H9 (cell line): ENCODE data around the gene EXOC6. TPM values are rescaled to one million over a fixed set of nuclear protein-coding genes. Genes with fewer than 3 reads are reported as not detected.

Experiments used
- DNase-seq: peaks from one replicate; pipeline ENCODE4 v3.0.0-alpha.2; 2017
- H2AFZ ChIP-seq: one replicate; pipeline ENCODE4 v1.6.1; 2013; ENCODE audit warnings: mild to moderate bottlenecking, low read length, control low read depth, moderate library complexity
- H2AK5ac ChIP-seq: 2 replicates; pipeline ENCODE4 v1.6.1; 2013; ENCODE audit warnings: low read length, control low read depth, mixed read lengths; ENCODE audit not compliant: insufficient read length
- H2BK120ac ChIP-seq: one replicate; pipeline ENCODE4 v1.6.1; 2013; ENCODE audit warnings: low read depth, mild to moderate bottlenecking, low read length, control low read depth, inconsistent platforms; ENCODE audit not compliant: poor library complexity, severe bottlenecking
- H2BK12ac ChIP-seq: 2 replicates; pipeline ENCODE4 v1.6.1; 2013; ENCODE audit warnings: low read length, control low read depth, mixed read lengths, low read depth; ENCODE audit not compliant: insufficient read length
- H2BK15ac ChIP-seq: 2 replicates; pipeline ENCODE4 v1.6.1; 2013; ENCODE audit warnings: low read depth, low read length, control low read depth
- H2BK20ac ChIP-seq: one replicate; pipeline ENCODE4 v1.6.1; 2013; ENCODE audit warnings: low read depth, mild to moderate bottlenecking, low read length, control low read depth, inconsistent platforms; ENCODE audit not compliant: poor library complexity, severe bottlenecking
- H2BK5ac ChIP-seq: 2 replicates; pipeline ENCODE4 v1.6.1; 2013; ENCODE audit warnings: low read length, control low read depth, mixed read lengths; ENCODE audit not compliant: insufficient read length
- H3K14ac ChIP-seq: 2 replicates; pipeline ENCODE4 v1.6.1; 2013; ENCODE audit warnings: low read length, control low read depth; ENCODE audit not compliant: insufficient read depth
- H3K18ac ChIP-seq: 2 replicates; pipeline ENCODE4 v1.6.1; 2013; ENCODE audit warnings: low read depth, mild to moderate bottlenecking, mixed read lengths, low read length, control low read depth; ENCODE audit not compliant: insufficient read length
- H3K23ac ChIP-seq: 2 replicates; pipeline ENCODE4 v1.6.1; 2013; ENCODE audit warnings: low read length, control low read depth, mixed read lengths, low read depth; ENCODE audit not compliant: insufficient read length
- H3K23me2 ChIP-seq: 2 replicates; pipeline ENCODE4 v1.6.1; 2013; ENCODE audit warnings: low read depth, mild to moderate bottlenecking, mixed read lengths, low read length, control low read depth; ENCODE audit not compliant: insufficient read length, poor library complexity, severe bottlenecking
- H3K27ac ChIP-seq: 2 replicates; pipeline ENCODE4 v1.5.1; 2013; ENCODE audit warnings: low read length, control low read depth, mixed read lengths, low read depth; ENCODE audit not compliant: insufficient read length
- H3K27me3 ChIP-seq: 2 replicates; pipeline ENCODE4 v1.6.1; 2013; ENCODE audit warnings: low read length, control low read depth, inconsistent platforms; ENCODE audit not compliant: insufficient read depth
- H3K4ac ChIP-seq: 2 replicates; pipeline ENCODE4 v1.6.1; 2013; ENCODE audit warnings: low read depth, mild to moderate bottlenecking, control low read depth, inconsistent platforms, low read length, moderate library complexity
- H3K4me1 ChIP-seq: 2 replicates; pipeline ENCODE4 v1.6.1; 2013; ENCODE audit warnings: low read length, control low read depth, inconsistent platforms; ENCODE audit not compliant: insufficient read depth
- H3K4me2 ChIP-seq: 2 replicates; pipeline ENCODE4 v1.6.1; 2013; ENCODE audit warnings: low read length, control low read depth, mixed read lengths; ENCODE audit not compliant: insufficient read length, insufficient read depth
- H3K56ac ChIP-seq: 2 replicates; pipeline ENCODE4 v1.6.1; 2013; ENCODE audit warnings: low read depth, mild to moderate bottlenecking, mixed read lengths, low read length, control low read depth; ENCODE audit not compliant: insufficient read length
- H3K79me1 ChIP-seq: 2 replicates; pipeline ENCODE4 v1.6.1; 2013; ENCODE audit warnings: low read depth, mild to moderate bottlenecking, moderate library complexity, low read length, control low read depth, inconsistent platforms; ENCODE audit not compliant: insufficient read depth, poor library complexity, severe bottlenecking
- H3K79me2 ChIP-seq: 2 replicates; pipeline ENCODE4 v1.6.1; 2013; ENCODE audit warnings: low read length, control low read depth, inconsistent platforms; ENCODE audit not compliant: insufficient read depth
- H3K9ac ChIP-seq: 2 replicates; pipeline ENCODE4 v1.6.1; 2013; ENCODE audit warnings: low read length, control low read depth, mixed read lengths; ENCODE audit not compliant: insufficient read length; ENCODE audit errors: extremely low read depth
- H3K9me3 ChIP-seq: one replicate; pipeline ENCODE4 v1.6.1; 2013; ENCODE audit warnings: low read depth, low read length, inconsistent platforms; ENCODE audit not compliant: control insufficient read depth
- H3T11ph ChIP-seq: one replicate; pipeline ENCODE4 v1.6.1; 2013; ENCODE audit warnings: mild to moderate bottlenecking, low read length, control low read depth, inconsistent platforms
- H4K20me1 ChIP-seq: one replicate; pipeline ENCODE4 v1.6.1; 2013; ENCODE audit not compliant: control insufficient read depth, insufficient read length, insufficient read depth
- H4K5ac ChIP-seq: 2 replicates; pipeline ENCODE4 v1.6.1; 2013; ENCODE audit warnings: low read depth, mild to moderate bottlenecking, mixed read lengths, low read length, control low read depth; ENCODE audit not compliant: insufficient read length
- H4K8ac ChIP-seq: replicated peaks from 2 replicates; pipeline ENCODE4 v1.6.1; 2013; ENCODE audit warnings: low read length, control low read depth, mixed read lengths, low read depth; ENCODE audit not compliant: insufficient read length
- H4K91ac ChIP-seq: 2 replicates; pipeline ENCODE4 v1.6.1; 2013; ENCODE audit warnings: low read depth, mild to moderate bottlenecking, moderate library complexity, mixed read lengths, low read length, control low read depth; ENCODE audit not compliant: insufficient read length
- H3K27ac Mint-ChIP-seq, 3 experiments: 2 replicates in 2 of 3; 3 replicates in 1 of 3; pipeline ENCODE4 v1.8.0; 2020 to 2021; ENCODE audit warnings: mixed read lengths in 3 of 3, mild to moderate bottlenecking in 1 of 3, moderate library complexity in 1 of 3
- H3K27me3 Mint-ChIP-seq: 2 replicates; pipeline ENCODE4 v1.8.0; 2021; ENCODE audit warnings: low read depth, mild to moderate bottlenecking, moderate library complexity, mixed read lengths
- H3K36me3 Mint-ChIP-seq, 3 experiments: 2 replicates in 2 of 3; 3 replicates in 1 of 3; pipeline ENCODE4 v1.8.0; 2020 to 2021; ENCODE audit warnings: low read depth in 3 of 3, mixed read lengths in 3 of 3; ENCODE audit not compliant: insufficient read depth in 1 of 3
- H3K4me1 Mint-ChIP-seq, 2 experiments: 2 replicates each; pipeline ENCODE4 v1.8.0; 2020; ENCODE audit warnings: mixed read lengths in 2 of 2
- H3K4me3 Mint-ChIP-seq, 2 experiments: 2 replicates in 1 of 2; 3 replicates in 1 of 2; pipeline ENCODE4 v1.8.0; 2020 to 2021; ENCODE audit warnings: mild to moderate bottlenecking in 2 of 2, mixed read lengths in 2 of 2, moderate library complexity in 1 of 2
- H3K9me3 Mint-ChIP-seq, 2 experiments: 2 replicates in 1 of 2; 3 replicates in 1 of 2; pipeline ENCODE4 v1.8.0; 2020; ENCODE audit warnings: mild to moderate bottlenecking in 2 of 2, mixed read lengths in 2 of 2, moderate library complexity in 1 of 2
- CTCF ChIP-seq: fragments of 200-600 bp; sonication (generic); conservative IDR thresholded peaks from 3 replicates; pipeline ENCODE4 v1.8.0; 2021; ENCODE audit warnings: antibody characterized with exemption, mild to moderate bottlenecking
- WGBS: extraction: QIAGEN DNeasy Blood & Tissue Kit; methylation state at CpG from one replicate; pipeline ENCODE4 v1.1.7; 2013; ENCODE audit warnings: missing lambda C conversion rate, low lambda C conversion rate, mixed read lengths; ENCODE audit not compliant: insufficient read length; ENCODE audit errors: extremely low coverage; 5-methylcytosine and 5-hydroxymethylcytosine counted together
- total RNA-seq: library from RNA; stranded (reverse); gene quantifications from 2 replicates; pipeline ENCODE4 v1.2.1, GENCODE V29; 2021

The EXOC6 gene
- total RNA-seq, 1 experiment from 2014 or later, result 9.0 TPM

- Histone ChIP-seq H2BK15ac (no peak overlapping the region), H4K8ac (no peak overlapping the region), H3K27ac (no peak overlapping the region), H3K14ac (no peak overlapping the region), H3K23me2 (peaks cover 7% of the 10 kb centered on the region), H4K5ac (no peak overlapping the region), H3K9ac (no peak overlapping the region), H4K91ac (no peak overlapping the region), H3T11ph (no peak overlapping the region), H3K23ac (no peak overlapping the region), H3K4me2 (no peak overlapping the region), H4K20me1 (no peaks in the 10 kb centered on the region), H2AFZ (no peak overlapping the region), H3K56ac (no peak overlapping the region), H2AK5ac (no peak overlapping the region), H3K9me3 (no peaks in the 10 kb centered on the region), H3K79me2 (no peaks in the 10 kb centered on the region), H2BK20ac (no peak overlapping the region), H3K79me1 (no peaks in the 10 kb centered on the region), H3K4me1 (no peaks in the 10 kb centered on the region), H2BK12ac (no peak overlapping the region), H2BK5ac (no peak overlapping the region), H3K4ac (no peak overlapping the region), H3K27me3 (peaks cover 8% of the 10 kb centered on the region; the same call in 1 of the 2 replicates), H3K18ac (no peak overlapping the region), H2BK120ac (no peak overlapping the region)
- Mint-ChIP-seq H3K27me3 (peaks cover 55% of the 10 kb centered on the region), H3K4me3 (no peak overlapping the region), H3K27ac (no peak overlapping the region), H3K36me3 (no peaks in the 10 kb centered on the region), H3K4me1 (peaks cover 14 to 22% of the 10 kb centered on the region in 2 experiments), H3K9me3 (peaks cover 5% of the 10 kb centered on the region in 2 experiments; a peak in 3 of 5 replicates)
- WGBS, result no CpG with 5 or more reads among the region's 3 CpGs
- no peak for TF ChIP-seq CTCF
- no peak for DNase-seq
Observed at GRCh38 chr10:92846344-92846743, 2.0 kb upstream of the EXOC6 start.
